GM20000 (cell line): ENCODE results near the gene GALNT12.

ENCODE experiments used
- DNase-seq: peaks from one replicate; pipeline ENCODE4 v3.0.0; 2012; ENCODE audit warnings: low spot score
- CTCF ChIP-seq: IDR thresholded peaks from 2 replicates; pipeline ENCODE4 v1.5.1; 2012; ENCODE audit warnings: mild to moderate bottlenecking, control low read depth; ENCODE audit errors: extremely low read depth, missing control alignments

GALNT12 gene

GRCh38 chr9:98807814-98808195 is 335 bp downstream of the GALNT12 start:
- DNase-seq = no peak
- no peak for TF ChIP-seq CTCF

GRCh38 chr9:98808411-98808815 is 943 bp downstream of the GALNT12 start:
- no peak for DNase-seq
- TF ChIP-seq CTCF = no peak

- DNase-seq = no peak
- TF ChIP-seq CTCF = no peak
Measured at GRCh38 chr9:98808875-98809274, 1.4 kb downstream of the GALNT12 start.

GRCh38 chr9:98809311-98810101 is 2.0 kb downstream of the GALNT12 start:
- DNase-seq = no peak
- no peak for TF ChIP-seq CTCF

GRCh38 chr9:98810102-98810842 is 2.8 kb downstream of the GALNT12 start:
- DNase-seq = no peak
- TF ChIP-seq CTCF = no peak

- no peak for DNase-seq
- no peak for TF ChIP-seq CTCF
Measured at GRCh38 chr9:98811051-98811650, 3.7 kb downstream of the GALNT12 start.

- no peak for TF ChIP-seq CTCF
- no peak for DNase-seq
Measured at GRCh38 chr9:98815391-98815951, 8.0 kb downstream of the GALNT12 start.
